HG02938 (cell line): ENCODE results near the gene TLR6.
A peak's percentile ranks its signal among the peaks of the same experiment; 100 is the strongest.

Source experiments
- ATAC-seq: cut with Tn5 transposase; IDR thresholded peaks from one replicate; pipeline ENCODE4 v1.9.1; 2021; ENCODE audit warnings: mild to moderate bottlenecking, moderate library complexity; ENCODE audit not compliant: unreplicated experiment

The TLR6 gene

GRCh38 chr4:38868059-38868960 lies 11.7 kb upstream of the TLR6 start:
- ATAC-seq: no peak

GRCh38 chr4:38867478-38868058 lies 11.0 kb upstream of the TLR6 start, which contains the start of gene FAM114A1:
Gene FAM114A1 (plus strand): TSS chr4:38867806. CDS start chr4:38878079, 10,273 bp downstream.
- peak; percentile 50 for ATAC-seq

GRCh38 chr4:38866973-38867477 lies 10.4 kb upstream of the TLR6 start:
- no peak for ATAC-seq

GRCh38 chr4:38865445-38865844 lies 8.8 kb upstream of the TLR6 start:
- ATAC-seq: no peak

- no peak for ATAC-seq
Observed at GRCh38 chr4:38861791-38862190, 5.2 kb upstream of the TLR6 start.

GRCh38 chr4:38860788-38861424 lies 4.3 kb upstream of the TLR6 start:
- ATAC-seq: peak; percentile 45

- ATAC-seq: no peak
Observed at GRCh38 chr4:38859501-38859900, 2.9 kb upstream of the TLR6 start.

GRCh38 chr4:38858097-38858420 lies 1.4 kb upstream of the TLR6 start:
- no peak for ATAC-seq

- ATAC-seq: peak; percentile 53
Observed at GRCh38 chr4:38857354-38858096, 908 bp upstream of the TLR6 start.

- no peak for ATAC-seq
Observed at GRCh38 chr4:38856046-38856445, 571 bp downstream of the TLR6 start.

GRCh38 chr4:38855466-38855865 lies 1.2 kb downstream of the TLR6 start:
- no peak for ATAC-seq

GRCh38 chr4:38846015-38846414 lies 10.6 kb downstream of the TLR6 start:
- ATAC-seq: no peak

- no peak for ATAC-seq
Observed at GRCh38 chr4:38842994-38843393, 13.6 kb downstream of the TLR6 start.

- no peak for ATAC-seq
Observed at GRCh38 chr4:38837849-38838248, 18.8 kb downstream of the TLR6 start.

GRCh38 chr4:38837334-38837733 lies 19.3 kb downstream of the TLR6 start:
- no peak for ATAC-seq

- no peak for ATAC-seq
Observed at GRCh38 chr4:38834570-38834969, 22.0 kb downstream of the TLR6 start.

- no peak for ATAC-seq
Observed at GRCh38 chr4:38832624-38833528, 23.7 kb downstream of the TLR6 start.

- ATAC-seq: no peak
Observed at GRCh38 chr4:38832206-38832605, 24.4 kb downstream of the TLR6 start.

GRCh38 chr4:38831653-38832052 lies 25.0 kb downstream of the TLR6 start:
- no peak for ATAC-seq

- no peak for ATAC-seq
Observed at GRCh38 chr4:38829237-38829636, 27.4 kb downstream of the TLR6 start.
